ENCODE data around the gene DIO2. TPM values are rescaled to one million over a fixed set of nuclear protein-coding genes. Genes with fewer than 3 reads are reported as not detected.
A peak's percentile ranks its signal among the peaks of the same experiment; 100 is the strongest.

DIO2 gene
- total and polyA plus RNA-seq, 2 of the 8 experiments (the other 6 are each of a cell fraction or from before 2014, with no cell fraction given): 0.03 to 0.65 TPM

- Histone ChIP-seq H3K23me2 (ENCODE audit: low read depth, low read length) (no peaks in the 10 kb centered on the region), H3K23ac (ENCODE audit: insufficient read length) (no peak overlapping the region), H3K9me3 (ENCODE audit: insufficient read depth in 2 of 2, low read depth in 1 of 2, low read length in 1 of 2) (no peaks in the 10 kb centered on the region), H3K27ac (ENCODE audit: low read depth, low read length) (no peak overlapping the region), H2BK12ac (ENCODE audit: low read depth, low read length) (no peak overlapping the region), H4K8ac (ENCODE audit: extremely low read depth, insufficient read depth, low read length) (no peak overlapping the region), H3K79me2 (ENCODE audit: control insufficient read depth in 1 of 2, insufficient read depth in 2 of 2, low read length in 2 of 2) (no peaks in the 10 kb centered on the region), H3K56ac (replicated peaks; ENCODE audit: insufficient read length, low read depth, low read length) (no peak overlapping the region), H3K4me3 (ENCODE audit: extremely low read depth in 1 of 4, insufficient read depth in 2 of 4, low read depth in 3 of 4, low read length in 4 of 4) (no peak overlapping the region), H3K4me2 (ENCODE audit: insufficient read depth in 1 of 2, low read depth in 2 of 2, low read length in 2 of 2) (no peak overlapping the region), H3K36me3 (ENCODE audit: control insufficient read depth in 2 of 4, insufficient read depth in 4 of 4, low read length in 3 of 4) (no peaks in the 10 kb centered on the region), H2BK120ac (replicated peaks; ENCODE audit: low read depth, low read length) (no peak overlapping the region), H3K4ac (replicated peaks; ENCODE audit: insufficient read length, low read depth, low read length) (no peak overlapping the region), H4K5ac (ENCODE audit: insufficient read length, low read depth, low read length) (no peak overlapping the region), H2BK15ac (ENCODE audit: low read length) (no peak overlapping the region), H2BK20ac (ENCODE audit: low read length) (no peak overlapping the region), H3K4me1 (replicated peaks in 1 of 4; ENCODE audit: control insufficient read depth in 3 of 4, insufficient read depth in 4 of 4, low read length in 3 of 4) (no peaks in the 10 kb centered on the region), H3K18ac (ENCODE audit: extremely low read depth, low read length) (no peak overlapping the region), H3K79me1 (ENCODE audit: low read depth, low read length) (no peaks in the 10 kb centered on the region), H3K14ac (ENCODE audit: insufficient read length) (no peak overlapping the region), H2BK5ac (ENCODE audit: low read depth, low read length) (no peak overlapping the region), H3K9ac (replicated peaks in 1 of 4; ENCODE audit: extremely low read depth in 1 of 4, low read depth in 3 of 4, low read length in 3 of 4) (no peak overlapping the region), H4K91ac (replicated peaks; ENCODE audit: insufficient read length, low read length) (no peak overlapping the region), H4K20me1 (replicated peaks in 1 of 2; ENCODE audit: control insufficient read depth in 1 of 2, insufficient read depth in 2 of 2, low read length in 2 of 2) (no peaks in the 10 kb centered on the region), H3K27me3 (replicated peaks in 1 of 4; ENCODE audit: control insufficient read depth in 3 of 4, extremely low read depth in 1 of 4, insufficient read depth in 3 of 4, low read length in 3 of 4) (no peaks in the 10 kb centered on the region), H2AFZ (ENCODE audit: low read length) (no peak overlapping the region), H2AK5ac (ENCODE audit: low read depth, low read length) (no peak overlapping the region)
- TF ChIP-seq ZNF274 (IDR thresholded peaks at IDR 0.05; ENCODE audit: borderline replicate concordance, extremely low read depth, low read length) (no peak), MAFK (IDR thresholded peaks at IDR 0.05; ENCODE audit: low read depth, low read length) (peak; percentile 67; the same call in 1 of the 2 replicates)
- ChIA-PET CTCF (ENCODE audit: partially characterized antibody) (interaction anchor here (1.3 kb wide), 1 partner anchor 61 kb away, joined by 5 read pairs; no protein-coding TSS in a partner anchor), POLR2A (ENCODE audit: partially characterized antibody) (no interaction called here)
- FAIRE-seq (no peak), DNase-seq (ENCODE audit: low read depth in 1 of 2, low spot score in 2 of 2) (no peak)
- 87% methylated on average over 1 of the region's 1 CpG; no CpG with 5 or more reads in 1 of the 2 experiments for WGBS, 2 experiments (ENCODE audit: extremely low coverage in 1 of 2, insufficient coverage in 1 of 2, insufficient read length in 1 of 2, insufficient replicate concordance in 2 of 2, low coverage in 1 of 2, low lambda C conversion rate in 2 of 2, missing lambda C conversion rate in 1 of 2)
Measured at GRCh38 chr14:80152763-80153162, 58.5 kb downstream of the DIO2 start.
